Hematopoietic multipotent progenitor cell (in vitro differentiated cells): ENCODE measurements around the gene JMJD8. TPM values are rescaled to one million over a fixed set of nuclear protein-coding genes. Genes with fewer than 3 reads are reported as not detected.
A peak's percentile ranks its signal among the peaks of the same experiment; 100 is the strongest.

Experiments used
- DNase-seq, 3 donors: peaks; one replicate each; pipeline ENCODE4 v3.0.0-alpha.2; 2011 to 2015; ENCODE audit warnings: low read depth in 2 of 3, low spot score in 2 of 3
- total RNA-seq: library from RNA; depleted of rRNA; stranded (reverse); fragments of >200 nt; gene quantifications from one replicate; pipeline ENCODE4 v1.2.3, GENCODE V29; 2012

JMJD8 gene
- total RNA-seq, 1 donor = 68.9 TPM

DNA sequence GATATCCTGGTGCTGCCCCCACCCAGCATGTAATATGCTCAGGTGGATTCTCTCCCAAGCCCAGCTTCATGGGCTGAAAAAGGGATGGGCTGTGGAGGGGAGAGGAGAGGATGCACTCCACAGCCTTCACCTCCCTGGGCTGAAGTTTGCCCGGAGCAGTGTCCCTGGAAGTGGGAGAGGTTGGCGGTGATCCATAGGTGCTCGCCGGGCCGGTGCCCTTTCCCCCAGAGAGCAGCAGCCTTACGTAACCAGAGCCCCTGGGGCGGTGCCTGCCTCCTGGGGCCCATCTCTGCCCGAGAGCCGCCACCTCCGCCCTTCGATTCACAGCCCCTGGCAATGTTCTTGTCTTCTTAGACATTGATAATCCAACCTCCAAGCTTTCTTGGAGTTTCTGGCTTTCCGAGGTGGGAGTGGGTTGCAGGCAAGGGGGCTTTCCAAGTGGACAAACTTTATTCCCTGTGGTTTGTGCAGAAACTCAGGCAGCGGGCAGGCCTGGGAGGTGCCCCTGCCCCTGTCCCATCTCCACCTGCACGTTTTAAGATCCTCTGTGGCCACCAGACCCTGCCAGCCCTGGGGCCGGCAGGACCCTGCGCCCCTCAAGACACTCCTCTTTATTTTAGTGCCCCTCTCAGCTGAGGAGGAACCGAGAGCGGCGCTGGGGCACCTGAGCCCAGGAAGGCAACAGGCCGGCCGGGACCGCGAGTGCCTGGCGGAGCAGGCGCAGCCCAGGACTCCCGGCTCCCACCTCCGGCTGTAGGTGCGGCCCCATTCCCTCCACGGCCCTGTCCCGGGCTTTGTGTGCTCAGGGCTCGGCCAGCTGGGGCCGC, 38.1 kb downstream of the JMJD8 start:
- DNase-seq = no peak

DNA sequence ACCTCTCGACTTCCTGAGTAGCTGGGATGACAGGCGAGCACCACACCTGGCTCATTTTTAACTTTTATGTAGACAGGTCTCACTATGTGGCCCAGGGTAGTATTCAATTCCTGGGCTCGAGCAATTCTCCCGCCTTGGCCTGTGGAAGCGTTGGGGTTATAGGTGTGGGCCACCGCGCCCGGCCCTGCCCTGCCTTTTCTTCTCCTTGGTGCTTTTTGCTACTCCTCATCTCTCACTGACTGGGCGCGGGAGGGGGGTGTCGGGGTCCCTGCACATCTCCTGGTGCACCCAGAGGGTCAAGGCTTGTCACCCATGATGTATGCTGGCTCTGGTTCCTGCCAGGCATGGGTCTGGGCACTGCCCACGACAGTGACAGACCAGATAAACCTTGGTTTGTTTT, 39.6 kb downstream of the JMJD8 start:
- no peak for DNase-seq

DNA sequence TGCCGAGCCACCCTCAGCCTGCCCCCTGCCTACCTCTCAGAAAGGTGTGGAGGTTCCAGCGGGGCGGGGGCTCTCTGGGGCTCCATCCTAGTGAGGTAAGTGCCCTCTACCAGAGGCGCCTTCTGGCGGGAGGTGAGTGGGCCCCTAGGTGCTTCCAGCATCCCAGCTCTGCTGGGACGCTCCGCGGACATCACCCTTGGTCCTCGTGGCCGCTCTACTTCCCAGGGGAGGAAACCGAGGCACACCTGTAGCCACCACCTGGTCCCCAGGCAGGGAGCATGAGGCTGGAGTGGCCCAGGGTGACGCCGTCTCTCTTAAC, 41.1 kb downstream of the JMJD8 start:
- no peak for DNase-seq

DNA sequence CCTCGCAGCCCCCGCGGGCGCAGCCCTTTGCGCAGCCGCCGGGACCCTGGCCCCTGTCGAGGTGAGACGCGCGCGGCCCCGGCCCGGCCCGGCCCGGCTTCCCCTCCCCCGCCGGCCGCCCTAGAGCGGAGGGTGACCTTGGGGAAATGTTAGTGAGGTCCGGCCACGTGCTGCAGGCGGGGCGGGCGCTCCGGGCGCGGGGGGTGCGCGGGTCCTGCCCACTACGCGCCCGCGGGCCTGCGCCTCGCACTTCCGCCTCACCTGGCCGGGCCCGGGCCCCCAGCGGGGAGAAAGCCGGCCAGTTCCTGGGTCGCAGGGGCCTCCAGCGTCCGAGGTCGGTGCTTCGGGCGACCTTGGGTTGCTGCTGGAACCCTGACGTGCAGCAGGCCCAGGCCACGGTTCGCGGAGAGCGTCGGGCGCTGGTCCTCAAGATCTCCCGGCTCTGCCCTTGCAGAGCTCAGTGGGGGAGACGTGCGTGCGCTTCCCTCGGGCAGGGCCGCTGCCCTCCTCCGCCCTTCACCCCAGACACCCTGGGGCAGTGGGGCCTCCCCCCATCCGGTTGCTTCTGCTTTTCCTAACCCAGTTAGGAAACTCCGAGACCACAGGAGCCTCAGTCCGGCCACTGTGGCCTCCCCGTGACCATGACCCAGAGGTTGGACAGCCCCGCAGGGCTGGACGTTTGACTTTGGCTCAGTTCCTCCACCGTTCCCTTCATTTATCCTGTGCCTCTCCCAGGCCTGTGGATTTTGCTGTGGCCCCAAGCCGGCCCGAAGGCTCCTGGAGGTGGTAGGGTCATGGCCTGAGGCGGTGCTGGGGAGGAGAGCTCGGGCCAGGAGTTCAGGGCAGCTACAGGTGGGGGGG, 41.7 kb downstream of the JMJD8 start:
- peak in 1 of 3 donors; percentile 13 for DNase-seq

DNA sequence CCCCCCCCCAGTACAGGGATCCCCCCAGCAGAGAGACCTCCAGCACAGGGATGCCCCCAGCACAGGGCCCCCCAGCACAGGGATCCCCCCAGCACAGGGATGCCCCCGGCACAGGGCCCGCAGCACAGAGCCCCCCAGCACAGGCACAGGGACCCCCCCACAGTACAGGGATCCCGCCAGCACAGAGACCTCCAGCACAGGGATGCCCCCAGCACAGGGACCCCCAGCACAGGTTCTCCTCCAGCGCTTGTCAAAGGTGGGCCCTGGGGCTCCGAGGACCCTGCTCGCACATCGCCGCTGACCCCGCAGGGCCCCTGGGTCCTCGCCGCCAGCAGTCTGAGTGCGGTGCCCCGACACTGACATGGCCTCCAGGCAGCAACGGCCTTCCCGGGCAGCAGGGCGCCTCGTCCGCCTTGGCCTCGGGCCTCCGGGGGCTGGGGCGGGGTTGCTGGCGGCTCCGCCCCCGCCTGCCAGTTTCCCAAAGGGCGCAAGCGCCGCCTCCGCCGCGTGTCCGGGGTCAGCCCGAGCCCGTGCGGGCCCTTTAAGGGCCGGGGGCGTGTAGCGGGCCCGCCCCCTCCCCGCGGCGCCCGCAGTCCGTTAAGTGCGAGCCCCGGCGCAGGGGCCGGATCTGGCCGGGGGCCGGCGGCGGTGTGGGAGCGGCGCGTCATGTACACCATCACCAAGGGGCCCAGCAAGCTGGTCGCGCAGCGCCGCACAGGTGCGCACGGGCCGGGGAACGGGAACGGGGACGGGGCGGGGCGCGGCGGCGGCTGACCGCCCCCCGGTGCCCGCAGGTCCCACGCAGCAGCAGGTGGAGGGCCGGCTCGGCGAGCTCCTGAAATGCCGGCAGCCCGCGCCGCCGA, 42.6 kb downstream of the JMJD8 start, which contains the start of gene MCRIP2:
Gene MCRIP2, plus strand, starts transcription at position 503 of the 863 bp plus-strand sequence. Its CDS starts 164 bp downstream, at position 667.
- DNase-seq = peak in 2 of 3 donors; percentile 53 to 57

DNA sequence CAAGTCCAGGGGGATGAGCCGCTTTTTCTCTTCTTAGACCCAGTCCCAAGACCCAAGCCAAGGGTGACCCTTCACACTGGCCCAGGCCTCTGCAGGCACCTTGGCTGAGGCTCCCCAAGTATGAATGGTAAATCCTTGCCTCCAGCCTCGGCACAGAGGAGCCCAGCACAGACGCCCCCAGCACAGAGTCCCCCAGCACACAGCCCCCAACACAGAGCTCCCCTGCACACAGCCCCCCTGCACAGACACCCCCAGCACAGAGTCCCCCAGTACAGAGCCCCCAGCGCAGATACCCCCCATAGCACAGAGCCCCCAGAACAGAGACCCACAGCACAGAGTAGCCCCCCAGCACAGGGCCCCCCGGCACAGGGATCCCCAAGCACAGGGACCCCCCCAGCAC, 43.5 kb downstream of the JMJD8 start:
- no peak for DNase-seq

DNA sequence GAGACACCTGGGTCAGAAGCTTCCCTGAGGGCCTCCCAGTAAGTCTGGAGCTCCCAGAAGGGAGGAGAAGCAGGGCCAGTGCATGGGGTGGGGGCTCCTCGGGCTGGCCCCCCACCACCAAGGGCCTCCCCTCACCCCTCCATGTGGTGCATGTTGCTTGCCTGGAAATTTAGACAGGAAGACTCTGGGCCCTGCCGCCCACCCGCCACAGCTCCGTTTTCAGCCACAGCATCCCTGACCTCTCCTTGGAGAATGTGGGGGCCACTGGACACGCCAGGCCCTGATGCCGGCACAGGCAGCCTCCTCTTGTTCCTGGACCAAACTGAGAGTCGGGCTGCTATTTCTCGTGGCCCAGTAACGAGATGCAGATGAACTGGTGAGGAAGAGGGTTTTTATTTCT, 45.3 kb downstream of the JMJD8 start:
- DNase-seq = no peak

DNA sequence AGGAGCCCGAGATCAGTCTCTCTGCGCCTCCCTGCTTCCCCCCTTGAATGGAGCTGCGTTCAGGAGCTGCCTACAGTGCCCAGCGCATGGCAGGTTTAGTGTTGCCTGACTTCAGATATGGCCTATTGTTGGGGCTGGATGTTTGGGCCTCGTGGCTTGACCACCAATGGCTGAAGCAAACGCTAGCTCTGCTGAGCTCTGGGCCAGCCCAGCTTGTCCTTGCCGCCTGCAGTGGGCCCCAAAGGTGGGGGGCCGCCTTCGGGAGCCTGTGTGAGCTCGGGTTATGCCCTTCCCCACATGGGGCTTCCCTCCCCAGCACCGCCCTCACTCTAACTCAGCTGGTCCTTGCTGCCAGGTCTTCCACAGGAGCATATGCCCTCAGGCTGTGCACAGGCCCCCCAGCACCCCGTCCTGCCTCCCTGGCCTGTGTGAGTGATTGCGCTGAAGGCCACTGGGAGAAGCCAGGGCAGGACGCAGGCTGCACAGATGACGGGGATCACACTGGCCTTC, 46.0 kb downstream of the JMJD8 start:
- no peak for DNase-seq

DNA sequence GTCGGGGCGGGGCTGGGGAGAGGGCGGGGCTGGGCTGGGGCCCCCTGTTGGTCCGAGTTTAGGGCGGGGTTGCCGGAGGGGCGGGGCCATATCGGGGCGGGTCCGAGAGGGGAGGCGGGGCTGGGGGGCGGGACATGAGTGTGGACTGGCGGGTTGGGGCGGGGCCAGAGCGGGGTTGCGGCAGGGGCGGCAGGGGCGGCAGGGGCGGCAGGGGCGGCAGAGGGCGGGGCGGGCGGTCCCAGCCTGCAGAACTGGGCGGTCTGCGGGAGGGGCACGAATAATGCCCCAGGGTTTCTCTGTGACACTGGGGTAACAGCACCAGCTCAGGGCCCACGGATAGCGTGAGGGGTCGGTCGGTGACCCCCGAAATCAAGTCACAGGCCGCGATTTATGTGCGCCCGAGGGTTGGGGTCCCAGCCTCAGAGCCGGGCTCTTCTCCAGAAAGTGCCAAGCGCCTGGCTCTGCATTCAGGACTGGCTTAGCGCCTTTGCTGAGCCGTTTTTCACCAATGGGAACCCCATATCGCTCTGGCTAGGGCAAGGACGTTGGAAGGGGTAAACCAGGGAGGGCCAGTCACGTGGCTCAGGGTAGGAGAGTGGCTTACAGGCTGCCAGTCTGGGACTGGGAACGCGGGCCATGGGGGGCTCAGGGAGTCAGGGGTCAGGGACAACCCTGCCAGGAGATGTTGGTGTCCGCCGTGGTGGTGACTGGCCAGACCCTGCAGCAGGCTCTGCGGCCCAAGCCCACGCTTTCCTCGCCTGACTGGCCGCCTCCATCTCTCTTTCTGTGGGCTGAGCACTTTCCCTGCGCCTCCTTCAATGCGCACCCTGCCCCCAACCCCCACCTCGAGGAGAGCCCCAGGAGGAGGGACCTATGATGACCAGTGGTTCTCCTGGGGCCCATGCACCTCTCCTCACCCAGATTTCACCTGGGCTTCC, 46.8 kb downstream of the JMJD8 start:
- DNase-seq = peak in 2 of 3 donors; percentile 33 to 93

DNA sequence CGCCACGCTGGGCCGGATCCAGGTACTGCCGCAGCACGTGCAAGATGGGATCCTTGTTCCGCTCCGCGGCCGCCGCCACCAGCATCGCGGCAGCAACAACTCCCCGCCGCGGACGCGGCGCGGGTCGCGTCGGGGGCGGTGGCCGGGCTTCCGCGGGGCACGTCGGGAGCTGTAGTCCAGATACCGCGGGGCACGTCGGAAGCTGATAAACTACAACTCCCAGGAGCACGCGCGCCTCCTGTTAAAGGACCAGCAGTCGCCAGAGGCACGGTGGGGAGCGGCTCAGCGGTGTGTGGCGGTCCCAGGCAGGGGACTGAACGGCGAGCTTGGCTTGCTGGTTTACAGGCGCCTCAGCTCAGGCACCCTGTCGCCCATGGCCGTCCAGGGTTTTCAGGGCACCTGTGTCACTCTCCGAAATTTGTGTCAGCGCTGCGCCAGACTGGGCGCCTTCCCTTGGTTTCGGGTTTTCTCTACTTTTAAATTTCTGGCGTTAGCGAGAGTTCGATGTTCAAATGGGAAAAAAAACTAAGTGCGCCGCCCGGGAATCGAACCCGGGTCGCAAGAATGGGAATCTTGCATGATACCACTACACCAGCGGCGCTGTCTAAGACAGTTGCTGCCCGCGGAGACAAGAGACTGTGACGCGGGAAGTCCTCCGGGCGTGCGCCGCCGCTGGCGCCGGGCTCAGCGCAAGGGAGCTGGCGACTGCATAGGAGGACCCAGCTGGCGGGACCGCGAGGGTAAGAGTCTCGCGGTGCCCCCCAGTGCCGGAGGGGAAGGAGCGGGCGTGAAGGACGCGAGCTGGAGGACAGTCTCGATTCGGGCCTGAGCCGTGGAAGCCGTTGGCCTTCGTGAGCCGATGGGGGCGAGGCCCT, 47.7 kb downstream of the JMJD8 start, which contains the start of gene METTL26:
Gene METTL26, minus strand, starts transcription at position 100 of the 875 bp plus-strand sequence. Its CDS starts 15 bp downstream, at position 85.
- DNase-seq = peak; percentile 93 to 96 (median 94)

DNA sequence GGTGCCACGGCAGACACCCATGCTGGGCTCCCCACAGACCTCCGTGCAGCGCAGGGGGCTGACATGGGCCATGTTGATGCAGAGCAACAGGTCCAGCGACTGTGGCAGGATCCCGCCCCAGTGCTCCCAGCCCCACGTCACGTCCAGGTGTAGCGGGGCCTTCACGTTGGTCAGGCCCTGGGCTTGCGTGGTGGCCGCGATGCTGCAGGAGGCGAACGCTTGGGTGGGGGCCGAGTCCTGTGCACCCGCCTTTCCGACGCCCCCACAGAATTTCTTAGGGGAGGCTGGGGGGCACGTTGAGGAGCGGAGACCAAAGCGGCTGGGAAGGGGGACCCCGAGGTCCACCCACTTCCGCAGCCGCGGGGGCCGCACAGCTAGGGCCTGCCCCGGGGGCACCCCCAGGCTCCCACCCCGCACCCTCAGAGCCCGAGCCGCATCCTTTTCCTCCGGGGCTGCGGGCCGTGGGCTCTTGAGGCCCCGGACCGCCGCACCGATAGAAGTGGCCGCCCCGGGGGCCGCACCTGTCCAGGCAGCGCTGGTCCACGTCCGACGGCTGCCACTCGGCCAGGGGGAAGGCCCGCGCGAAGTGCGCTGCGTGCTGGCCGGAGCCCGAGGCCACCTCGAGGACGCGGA, 48.4 kb downstream of the JMJD8 start:
- no peak for DNase-seq

DNA sequence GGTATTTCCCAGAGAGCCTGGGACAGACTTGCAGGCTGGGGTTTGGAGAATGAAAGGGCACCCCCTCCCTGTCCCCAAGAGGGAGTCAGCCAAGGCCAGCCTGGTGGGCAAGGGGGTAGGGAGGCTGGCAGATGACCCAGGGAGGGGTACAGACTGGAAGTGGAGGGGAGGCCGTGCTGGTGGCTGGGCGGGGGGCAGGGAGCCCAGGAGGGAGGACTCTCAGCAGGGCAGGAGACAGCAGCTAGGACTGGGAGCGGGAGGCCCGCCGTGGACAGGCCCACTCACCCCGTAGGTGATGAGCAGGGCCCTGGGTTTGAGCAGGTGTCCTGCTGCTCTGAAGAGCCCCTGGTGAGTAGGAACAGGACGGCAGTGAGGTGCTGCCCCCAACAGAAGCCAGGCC, 49.1 kb downstream of the JMJD8 start:
- no peak for DNase-seq

DNA sequence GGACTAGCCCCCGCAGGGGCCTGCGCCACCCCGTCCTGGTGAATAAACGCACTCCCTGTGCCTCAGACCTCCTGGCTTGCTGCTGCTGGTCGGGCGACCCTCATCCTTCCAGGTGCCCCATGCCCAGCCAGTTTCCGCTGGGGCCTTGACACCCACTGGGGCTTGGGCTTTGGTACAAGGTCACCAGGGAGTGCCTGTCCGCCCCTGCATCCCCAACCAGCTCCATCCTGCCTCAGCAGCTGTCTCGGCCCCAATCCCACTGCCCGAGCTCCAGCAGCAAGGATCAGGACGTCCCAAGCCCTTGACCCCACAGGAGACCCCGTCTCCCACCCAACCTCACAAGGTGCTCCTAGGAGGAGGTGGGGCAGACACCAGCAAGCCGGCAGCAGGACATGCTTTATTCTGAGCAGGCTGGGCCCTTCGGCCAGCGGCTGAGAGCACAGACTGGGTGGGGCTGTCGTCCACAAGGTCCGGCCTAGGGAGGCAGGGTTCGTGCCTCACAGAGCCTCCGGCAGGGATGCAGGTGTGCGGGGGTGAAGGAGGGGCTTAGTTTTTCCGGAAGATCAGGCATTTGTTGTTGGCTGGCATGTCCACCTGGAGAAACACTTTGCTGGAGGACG, 50.0 kb downstream of the JMJD8 start:
- no peak for DNase-seq

DNA sequence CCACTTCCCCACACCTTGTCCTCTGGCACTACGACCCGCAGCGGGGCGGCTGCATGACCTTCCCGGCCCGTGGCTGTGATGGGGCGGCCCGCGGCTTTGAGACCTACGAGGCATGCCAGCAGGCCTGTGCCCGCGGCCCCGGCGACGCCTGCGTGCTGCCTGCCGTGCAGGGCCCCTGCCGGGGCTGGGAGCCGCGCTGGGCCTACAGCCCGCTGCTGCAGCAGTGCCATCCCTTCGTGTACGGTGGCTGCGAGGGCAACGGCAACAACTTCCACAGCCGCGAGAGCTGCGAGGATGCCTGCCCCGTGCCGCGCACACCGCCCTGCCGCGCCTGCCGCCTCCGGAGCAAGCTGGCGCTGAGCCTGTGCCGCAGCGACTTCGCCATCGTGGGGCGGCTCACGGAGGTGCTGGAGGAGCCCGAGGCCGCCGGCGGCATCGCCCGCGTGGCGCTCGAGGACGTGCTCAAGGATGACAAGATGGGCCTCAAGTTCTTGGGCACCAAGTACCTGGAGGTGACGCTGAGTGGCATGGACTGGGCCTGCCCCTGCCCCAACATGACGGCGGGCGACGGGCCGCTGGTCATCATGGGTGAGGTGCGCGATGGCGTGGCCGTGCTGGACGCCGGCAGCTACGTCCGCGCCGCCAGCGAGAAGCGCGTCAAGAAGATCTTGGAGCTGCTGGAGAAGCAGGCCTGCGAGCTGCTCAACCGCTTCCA, 50.6 kb downstream of the JMJD8 start:
- no peak for DNase-seq

DNA sequence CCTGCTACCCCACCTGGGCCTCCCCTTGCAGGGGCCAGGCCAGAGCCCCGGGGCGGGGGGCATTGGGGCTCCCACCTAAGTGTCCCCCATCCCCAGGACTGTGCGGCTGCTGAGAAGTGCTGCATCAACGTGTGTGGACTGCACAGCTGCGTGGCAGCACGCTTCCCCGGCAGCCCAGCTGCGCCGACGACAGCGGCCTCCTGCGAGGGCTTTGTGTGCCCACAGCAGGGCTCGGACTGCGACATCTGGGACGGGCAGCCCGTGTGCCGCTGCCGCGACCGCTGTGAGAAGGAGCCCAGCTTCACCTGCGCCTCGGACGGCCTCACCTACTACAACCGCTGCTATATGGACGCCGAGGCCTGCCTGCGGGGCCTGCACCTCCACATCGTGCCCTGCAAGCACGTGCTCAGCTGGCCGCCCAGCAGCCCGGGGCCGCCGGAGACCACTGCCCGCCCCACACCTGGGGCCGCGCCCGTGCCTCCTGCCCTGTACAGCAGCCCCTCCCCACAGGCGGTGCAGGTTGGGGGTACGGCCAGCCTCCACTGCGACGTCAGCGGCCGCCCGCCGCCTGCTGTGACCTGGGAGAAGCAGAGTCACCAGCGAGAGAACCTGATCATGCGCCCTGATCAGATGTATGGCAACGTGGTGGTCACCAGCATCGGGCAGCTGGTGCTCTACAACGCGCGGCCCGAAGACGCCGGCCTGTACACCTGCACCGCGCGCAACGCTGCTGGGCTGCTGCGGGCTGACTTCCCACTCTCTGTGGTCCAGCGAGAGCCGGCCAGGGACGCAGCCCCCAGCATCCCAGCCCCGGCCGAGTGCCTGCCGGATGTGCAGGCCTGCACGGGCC, 51.4 kb downstream of the JMJD8 start:
- no peak for DNase-seq

DNA sequence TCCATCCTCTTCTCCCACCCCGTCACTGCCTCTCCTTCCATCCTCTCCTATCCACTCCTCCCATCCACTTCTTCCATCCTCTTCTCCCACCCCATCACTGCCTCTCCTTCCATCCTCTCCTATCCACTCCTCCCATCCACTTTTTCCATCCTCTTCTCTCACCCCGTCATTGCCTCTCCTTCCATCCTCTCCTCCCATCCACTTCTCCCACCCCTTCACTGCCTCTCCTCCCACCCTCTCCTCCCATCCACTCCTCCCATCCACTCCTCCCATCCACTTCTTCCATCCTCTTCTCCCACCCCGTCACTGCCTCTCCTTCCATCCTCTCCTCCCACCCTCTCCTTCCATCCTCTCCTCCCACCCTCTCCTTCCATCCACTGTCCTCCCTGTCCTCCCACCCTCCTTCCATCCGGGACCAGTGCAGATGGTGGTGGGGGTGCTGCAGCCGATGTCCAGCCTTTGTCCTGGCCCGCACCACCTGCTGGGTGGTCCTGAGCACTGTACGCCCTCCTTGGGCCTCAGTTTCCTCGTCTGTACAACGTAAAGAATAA, 52.3 kb downstream of the JMJD8 start:
- DNase-seq = no peak
